NCI-H2029 (cell line): Measurements from ENCODE around the gene GPR68.
"Not testable (repeated sequence)": the region's sequence is repeated elsewhere in the genome, so short reads cannot be mapped to it uniquely, and the experiment has no call there.

ENCODE experiments used
- DNase-seq: peaks from one replicate; lab custom pipeline; 2025; lab: John Stamatoyannopoulos, UW

The GPR68 gene

DNA sequence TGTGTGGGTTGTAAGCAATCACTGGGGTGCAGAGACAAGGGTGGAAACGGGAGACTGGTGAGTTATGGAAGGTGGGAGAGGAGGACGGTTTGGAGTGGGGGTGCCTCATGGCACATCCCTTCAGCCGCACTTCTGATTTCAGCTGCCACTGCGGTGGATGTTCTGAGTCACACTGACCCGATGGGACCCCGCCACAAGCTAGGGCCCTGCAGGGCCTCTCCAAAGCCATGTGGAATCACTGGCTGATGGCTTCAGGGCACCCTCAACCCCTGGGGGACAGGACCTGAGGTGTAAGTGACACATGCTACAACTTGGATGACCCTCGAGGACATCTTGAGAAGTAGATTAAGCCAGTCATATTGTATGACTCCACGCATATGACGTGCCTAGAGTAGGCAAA, 53.7 kb downstream of the GPR68 start:
- DNase-seq, result no peak

DNA sequence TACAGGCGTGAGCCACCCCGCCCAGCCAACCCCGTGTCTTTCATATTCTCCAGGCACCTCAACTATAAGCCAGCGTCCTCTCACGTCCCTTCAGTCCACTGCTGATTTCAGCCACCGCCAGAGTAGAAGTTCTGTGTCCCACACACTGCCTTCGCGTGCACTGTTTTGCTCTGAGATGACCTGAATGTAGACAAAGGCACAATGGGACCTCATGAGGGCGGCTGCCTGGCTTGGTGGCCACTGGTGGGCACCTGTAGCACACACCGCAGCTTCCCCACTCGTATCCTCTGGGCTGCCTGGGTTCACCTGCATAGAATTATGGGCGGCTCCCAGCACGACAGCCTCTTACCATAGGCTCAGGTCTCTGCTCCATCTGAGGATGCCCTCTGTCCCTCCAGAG, 57.2 kb downstream of the GPR68 start:
- no peak for DNase-seq

DNA sequence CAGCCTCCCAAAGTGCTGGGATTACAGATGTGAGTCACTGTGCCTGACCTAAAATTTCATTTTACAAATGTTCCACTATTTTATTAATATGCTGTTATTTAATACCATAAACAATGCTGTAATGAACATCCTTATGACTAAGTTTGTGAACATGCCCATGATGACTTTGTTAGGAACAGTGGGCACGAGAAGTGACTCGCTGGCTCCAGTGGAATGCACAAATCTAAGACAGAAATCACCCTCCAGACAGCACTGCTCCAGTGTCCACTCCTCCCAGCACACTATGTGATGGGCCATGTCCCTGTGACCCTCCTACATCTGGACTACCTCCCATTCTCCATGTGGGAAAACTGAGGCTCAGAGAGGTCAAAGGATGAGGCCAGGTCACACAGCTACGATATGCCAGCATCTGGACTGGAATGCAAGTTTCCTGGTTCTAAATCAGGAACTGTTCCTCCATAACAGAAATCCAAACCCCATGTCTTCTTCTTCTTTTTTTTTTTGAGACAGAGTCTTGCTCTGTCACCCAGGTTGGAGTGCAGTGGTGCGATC, 57.9 kb downstream of the GPR68 start:
- DNase-seq, result no peak

DNA sequence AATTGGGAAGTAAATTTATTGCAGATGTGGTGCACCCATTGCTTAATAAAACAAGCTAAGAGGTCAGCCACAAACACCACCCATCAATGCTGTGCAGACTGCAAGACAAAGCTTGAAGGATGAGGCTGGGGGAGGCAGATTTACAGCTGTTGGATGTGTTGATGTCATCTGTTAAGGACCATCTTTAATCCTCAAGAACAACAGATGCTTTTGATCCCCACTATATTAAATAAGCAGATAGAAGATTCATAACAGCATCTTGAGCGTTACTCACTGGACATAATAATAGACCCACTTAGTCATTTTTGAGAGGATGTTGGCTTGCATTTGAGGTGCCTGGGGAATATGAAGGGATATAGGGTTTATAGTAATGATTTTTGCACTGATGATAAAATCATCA, 58.8 kb downstream of the GPR68 start:
- no peak for DNase-seq

DNA sequence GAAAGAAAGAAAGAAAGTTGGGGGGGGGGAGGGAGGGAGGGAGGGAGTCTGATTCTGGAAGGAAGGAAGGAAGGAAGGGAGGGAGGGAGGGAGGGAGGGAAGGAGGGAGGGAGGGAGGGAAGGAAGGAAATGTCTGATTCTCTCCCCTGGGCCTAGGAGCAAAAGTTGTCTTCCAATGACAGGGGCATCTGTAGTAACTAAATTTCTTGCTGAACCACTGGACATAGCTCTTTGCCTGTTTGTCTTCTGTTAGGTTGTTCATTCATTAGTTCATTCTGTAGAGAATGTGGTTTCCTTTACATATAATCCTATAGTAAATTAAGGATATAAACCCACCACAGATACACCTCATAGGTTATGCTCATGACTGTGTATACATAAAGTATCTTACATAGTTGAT, 59.9 kb downstream of the GPR68 start:
- DNase-seq, result no peak

DNA sequence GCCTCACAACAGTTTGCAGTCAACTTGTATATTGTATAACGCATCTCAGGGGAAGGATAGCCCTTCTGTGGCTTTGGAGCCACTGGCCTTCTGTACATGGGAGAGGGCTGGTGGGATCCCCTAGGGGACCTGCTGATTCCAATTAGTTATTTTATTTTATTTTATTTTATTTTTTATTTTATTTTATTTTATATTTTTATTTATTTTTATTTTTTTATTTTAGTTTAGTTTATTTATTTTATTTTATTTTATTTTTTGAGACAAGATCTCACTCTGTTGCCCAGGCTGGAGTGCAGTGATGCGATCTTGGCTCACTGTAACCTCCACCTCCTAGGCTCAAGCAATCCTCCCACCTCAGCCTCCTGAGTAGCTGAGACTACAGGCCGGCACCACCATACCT, 61.8 kb downstream of the GPR68 start:
- not testable (repeated sequence) for DNase-seq
